ENCODE measurements around the gene ZNF32. TPM values are rescaled to one million over a fixed set of nuclear protein-coding genes. Genes with fewer than 3 reads are reported as not detected.
"Not testable (repeated sequence)": the region's sequence is repeated elsewhere in the genome, so short reads cannot be mapped to it uniquely, and the experiment has no call there.

The ZNF32 gene
- total and polyA plus RNA-seq, 5 experiments from 2014 or later, result 46.1 to 98.2 (median 79.1) TPM

DNA sequence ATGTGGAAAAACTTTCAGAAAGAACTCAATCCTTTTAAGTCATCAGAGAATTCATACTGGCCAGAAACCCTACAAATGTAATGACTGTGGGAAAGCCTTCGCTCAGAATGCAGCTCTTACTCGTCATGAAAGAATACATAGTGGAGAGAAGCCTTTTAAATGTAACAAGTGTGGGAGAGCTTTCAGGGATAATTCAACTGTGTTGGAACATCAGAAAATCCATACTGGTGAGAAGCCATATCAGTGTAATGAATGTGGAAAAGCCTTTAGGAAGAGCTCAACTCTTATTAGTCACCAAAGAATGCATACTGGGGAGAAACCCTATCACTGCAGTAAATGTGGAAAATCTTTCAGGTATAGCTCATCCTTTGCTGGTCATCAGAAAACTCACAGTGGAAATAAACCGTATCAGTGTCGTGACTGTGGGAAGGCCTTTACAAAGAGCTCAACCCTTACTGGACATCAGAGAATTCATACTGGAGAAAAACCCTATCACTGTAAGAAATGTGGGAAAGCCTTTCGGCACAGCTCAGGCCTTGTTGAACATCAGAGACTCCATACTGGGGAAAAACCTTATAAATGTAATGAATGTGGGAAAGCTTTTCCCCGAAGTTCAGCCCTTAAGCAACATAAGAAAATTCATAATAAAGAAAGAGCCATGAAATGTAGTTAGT is 31.8 kb downstream of the ZNF32 start:
- peaks cover 50 to 77% (median 54%) of the 10 kb centered on the region in 3 donors for H3K36me3 Mint-ChIP-seq
- POLR2A ChIA-PET, result no interaction called here
- H3K4me3 Mint-ChIP-seq, result no peak overlapping the region
- H3K4me1 Mint-ChIP-seq, result peaks cover 0 to 2% (median 0%) of the 10 kb centered on the region in 4 donors
- H3K27ac Mint-ChIP-seq, result peak overlapping the region in 1 of 10 donors; percentile 4
- ATAC-seq, result no peak
- H3K27me3 Mint-ChIP-seq, result no peaks in the 10 kb centered on the region
- H3K9me3 Mint-ChIP-seq, result peaks cover 16 to 92% (median 37%) of the 10 kb centered on the region in 9 donors
- DNase-seq, result no peak

DNA sequence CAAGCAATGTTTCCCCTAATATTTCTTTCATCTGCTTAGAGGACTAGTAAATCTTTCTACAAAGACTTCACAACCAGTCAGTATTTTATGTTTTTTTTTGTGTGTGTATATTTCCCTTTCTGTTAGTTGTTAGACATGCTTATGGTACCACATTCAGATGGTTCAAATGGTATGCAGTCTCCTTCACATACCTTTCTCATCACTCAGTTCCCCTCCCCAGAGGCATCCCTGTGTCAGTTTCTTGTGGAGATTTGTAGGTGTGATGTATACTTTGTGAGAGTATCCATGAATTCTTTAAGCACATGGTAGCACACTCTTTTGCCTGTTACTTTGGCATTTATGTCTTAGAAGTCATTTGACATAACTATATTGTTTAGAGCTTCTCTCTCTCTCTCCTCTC is 38.0 kb downstream of the ZNF32 start:
- DNase-seq, result no peak
- Mint-ChIP-seq H3K27ac (peak overlapping the region in 2 of 10 donors; percentile 3 to 62), H3K9me3 (peaks cover 0 to 34% (median 13%) of the 10 kb centered on the region in 9 donors), H3K36me3 (peaks cover 34 to 67% (median 66%) of the 10 kb centered on the region in 3 donors), H3K4me1 (peaks cover 17 to 36% (median 33%) of the 10 kb centered on the region in 4 donors), H3K4me3 (no peak overlapping the region), H3K27me3 (no peaks in the 10 kb centered on the region)
- no peak for ATAC-seq
- POLR2A ChIA-PET, result no interaction called here

DNA sequence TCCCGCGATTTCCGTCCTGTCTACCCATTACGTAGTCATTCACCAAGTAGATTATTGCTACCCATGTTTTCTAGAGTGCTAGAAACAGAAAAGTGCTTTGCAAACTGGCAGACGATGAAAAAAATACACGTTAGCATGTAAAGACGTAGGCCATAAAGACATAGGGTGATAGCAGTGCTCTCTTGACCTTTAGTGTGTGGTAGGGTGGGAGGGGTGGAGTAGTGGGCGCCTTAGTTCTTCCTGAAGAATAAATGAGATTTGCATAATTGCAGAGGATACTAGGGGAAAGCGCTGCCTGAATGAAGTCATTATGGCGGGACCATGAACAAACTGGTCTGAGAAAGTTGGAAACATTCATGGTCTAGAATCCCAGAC is 41.5 kb downstream of the ZNF32 start:
- H3K9me3 Mint-ChIP-seq, result peaks cover 0 to 7% (median 4%) of the 10 kb centered on the region in 9 donors
- DNase-seq, result no peak
- H3K27me3 Mint-ChIP-seq, result peaks cover 0 to under 1% (median 0%) of the 10 kb centered on the region in 5 donors
- H3K36me3 Mint-ChIP-seq, result peaks cover 14 to 34% (median 34%) of the 10 kb centered on the region in 3 donors
- no peak for ATAC-seq
- POLR2A ChIA-PET, result interaction anchor here (0.9 to 2.2 kb wide), 4 partner anchors 12 to 42 kb away, joined by 3 to 10 read pairs (median 6); partner anchors contain the start of genes ZNF239 and ZNF32
- H3K4me3 Mint-ChIP-seq, result peak overlapping the region; percentile 76 to 90 (median 85)
- peak overlapping the region; percentile 39 to 90 (median 84) for H3K27ac Mint-ChIP-seq
- peaks cover 17 to 38% (median 34%) of the 10 kb centered on the region in 4 donors for H3K4me1 Mint-ChIP-seq

DNA sequence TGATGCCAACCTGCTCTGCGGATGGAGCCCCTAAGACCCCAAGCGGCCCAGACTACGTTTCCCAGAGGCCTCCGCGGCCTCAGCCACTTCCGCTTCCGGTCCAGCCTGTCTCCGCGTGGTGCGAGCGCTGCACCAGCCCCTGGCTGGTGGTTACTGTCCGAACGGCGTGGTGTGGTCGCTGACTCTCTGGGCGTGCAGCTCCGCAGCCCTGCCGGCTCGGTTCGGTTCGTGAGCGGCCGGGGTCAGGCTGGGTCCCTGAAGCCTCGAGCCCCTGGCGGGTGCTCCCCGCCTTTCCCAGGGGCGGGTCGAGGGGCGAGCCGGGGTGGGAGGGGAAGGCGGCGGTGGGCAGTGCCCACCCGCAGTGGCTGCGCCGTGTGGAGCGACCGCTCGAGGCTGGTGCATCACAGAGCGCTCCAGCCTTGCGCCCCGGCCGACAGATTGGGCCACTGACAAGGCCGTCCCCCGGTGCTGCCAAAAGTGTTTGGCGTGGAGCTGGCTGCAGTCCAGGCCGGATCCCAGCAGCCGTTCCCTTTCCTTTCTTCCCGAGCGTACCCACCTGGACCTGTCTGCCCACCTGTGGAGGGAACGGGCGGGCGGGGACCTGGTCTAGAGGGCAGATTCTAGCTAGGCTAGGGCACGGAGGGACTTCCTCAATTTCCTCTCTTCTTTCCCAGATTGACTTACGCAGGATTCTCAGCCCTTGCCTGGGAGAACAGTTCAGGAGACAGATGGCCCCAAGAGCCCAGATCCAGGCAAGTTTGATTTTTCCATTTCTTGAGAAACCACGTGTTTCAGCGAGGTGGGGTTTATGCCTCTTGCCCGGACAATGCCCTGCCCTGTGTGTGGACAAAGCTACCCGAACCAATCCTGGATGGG is 42.1 kb downstream of the ZNF32 start, which contains the start of gene ZNF485:
Gene ZNF485, plus strand, starts transcription at position 116 of the 876 bp plus-strand sequence. Its CDS starts 613 bp downstream, at position 729.
- ATAC-seq (peak; percentile 91 to 96), DNase-seq (peak; percentile 41 to 80 (median 58))
- H3K4me3 Mint-ChIP-seq, result peak within 1 kb of the TSS; percentile 76 to 90 (median 85)
- POLR2A ChIA-PET, result interaction anchor here (0.9 to 2.2 kb wide), 5 partner anchors 11 to 43 kb away, joined by 3 to 10 read pairs (median 4); partner anchors contain the start of genes ZNF239 and ZNF32
- peak within 1 kb of the TSS; percentile 39 to 94 (median 86) for H3K27ac Mint-ChIP-seq
- peaks cover 0 to 2% (median 0%) of the 10 kb centered on the region in 9 donors for H3K9me3 Mint-ChIP-seq
- peaks cover 17 to 38% (median 34%) of the 10 kb centered on the region in 4 donors for H3K4me1 Mint-ChIP-seq
- peaks cover 0 to 4% (median 0%) of the 10 kb centered on the region in 5 donors for H3K27me3 Mint-ChIP-seq
- peaks cover 10 to 28% (median 28%) of the 10 kb centered on the region in 3 donors for H3K36me3 Mint-ChIP-seq

DNA sequence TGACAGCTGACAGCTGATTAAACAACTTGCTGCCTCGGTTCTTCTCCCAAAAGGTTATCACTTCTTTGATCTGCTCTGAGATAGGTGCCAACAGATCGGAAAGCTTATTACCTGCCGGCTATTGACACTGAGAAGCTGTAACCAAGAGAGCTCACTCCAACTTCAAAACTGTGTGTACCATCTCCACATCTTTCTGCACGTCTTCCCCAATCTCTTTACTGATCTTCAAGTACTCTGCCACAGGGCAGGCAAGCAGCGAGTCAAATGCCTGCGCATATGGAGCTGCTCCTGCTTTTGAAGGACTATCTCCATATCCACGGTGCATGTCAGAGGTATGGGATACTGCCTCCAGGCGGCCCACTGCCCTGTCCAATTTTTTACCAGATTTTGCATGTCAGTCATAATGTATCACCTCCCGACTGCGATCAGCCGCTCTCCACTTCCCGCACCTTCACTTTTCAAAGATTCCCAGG is 42.8 kb downstream of the ZNF32 start:
- Mint-ChIP-seq H3K27ac (peak overlapping the region; percentile 37 to 94 (median 80)), H3K4me3 (peak overlapping the region; percentile 76 to 90 (median 85)), H3K36me3 (peaks cover 10 to 23% (median 22%) of the 10 kb centered on the region in 3 donors), H3K9me3 (peaks cover 0 to 5% (median 0%) of the 10 kb centered on the region in 9 donors), H3K27me3 (peaks cover 0 to 4% (median 0%) of the 10 kb centered on the region in 5 donors), H3K4me1 (peaks cover 17 to 38% (median 34%) of the 10 kb centered on the region in 4 donors)
- POLR2A ChIA-PET, result interaction anchor here (1.0 to 2.2 kb wide), 4 partner anchors 12 to 43 kb away, joined by 3 to 10 read pairs (median 4); partner anchors contain the start of gene ZNF32
- ATAC-seq (no peak), DNase-seq (peak in 1 of 10 donors; percentile 8)

DNA sequence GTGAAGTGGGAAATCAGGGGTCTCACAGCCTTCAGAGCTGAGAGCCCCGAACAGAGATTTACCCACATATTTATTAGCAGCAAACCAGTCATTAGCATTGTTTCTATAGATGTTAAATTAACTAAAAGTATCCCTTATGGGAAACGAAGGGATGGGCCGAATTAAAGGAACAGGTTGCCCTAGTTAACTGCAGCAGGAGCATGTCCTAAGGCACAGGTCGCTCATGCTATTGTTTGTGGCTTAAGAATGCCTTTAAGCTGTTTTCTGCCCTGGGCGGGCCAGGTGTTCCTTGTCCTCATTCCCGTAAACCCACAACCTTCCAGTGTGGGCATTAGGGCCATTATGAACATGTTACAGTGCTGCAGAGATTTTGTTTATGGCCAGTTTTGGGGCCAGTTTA is 47.1 kb downstream of the ZNF32 start:
- H3K4me3 Mint-ChIP-seq, H3K27me3 Mint-ChIP-seq, POLR2A ChIA-PET, DNase-seq, H3K36me3 Mint-ChIP-seq, ATAC-seq, H3K27ac Mint-ChIP-seq, H3K9me3 Mint-ChIP-seq: not testable (repeated sequence)
- H3K4me1 Mint-ChIP-seq, result peaks cover 5 to 17% (median 12%) of the 10 kb centered on the region in 4 donors

DNA sequence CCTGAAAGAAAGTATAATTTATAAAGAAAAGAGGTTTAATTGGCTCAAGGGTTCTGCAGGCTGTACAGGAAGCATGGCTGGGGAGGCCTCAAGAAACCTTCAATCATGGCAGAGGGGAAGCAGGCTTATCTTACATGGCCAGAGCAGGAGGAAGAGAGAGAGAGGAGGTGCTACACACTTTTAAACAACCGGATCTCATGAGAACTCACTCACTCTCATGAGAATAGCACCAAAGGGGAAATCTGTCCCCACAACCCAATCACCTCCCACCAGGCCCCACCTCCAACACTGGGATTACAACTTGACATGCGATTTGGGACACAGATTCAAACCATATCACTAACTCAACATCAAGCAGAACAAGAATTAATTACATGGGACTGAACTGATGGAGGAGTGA is 49.3 kb downstream of the ZNF32 start:
- peaks cover 12 to 34% (median 26%) of the 10 kb centered on the region in 4 donors for H3K4me1 Mint-ChIP-seq
- H3K27me3 Mint-ChIP-seq, result peaks cover 0 to 4% (median 0%) of the 10 kb centered on the region in 5 donors
- no peaks in the 10 kb centered on the region for H3K36me3 Mint-ChIP-seq
- H3K27ac Mint-ChIP-seq, result peak overlapping the region in 1 of 10 donors; percentile 42
- no peak for ATAC-seq
- peaks cover 0 to 6% (median 0%) of the 10 kb centered on the region in 9 donors for H3K9me3 Mint-ChIP-seq
- POLR2A ChIA-PET, result interaction anchor here (0.6 kb wide), 1 partner anchor 48 kb away, joined by 4 read pairs; no protein-coding TSS in a partner anchor
- no peak overlapping the region for H3K4me3 Mint-ChIP-seq
- DNase-seq, result no peak

DNA sequence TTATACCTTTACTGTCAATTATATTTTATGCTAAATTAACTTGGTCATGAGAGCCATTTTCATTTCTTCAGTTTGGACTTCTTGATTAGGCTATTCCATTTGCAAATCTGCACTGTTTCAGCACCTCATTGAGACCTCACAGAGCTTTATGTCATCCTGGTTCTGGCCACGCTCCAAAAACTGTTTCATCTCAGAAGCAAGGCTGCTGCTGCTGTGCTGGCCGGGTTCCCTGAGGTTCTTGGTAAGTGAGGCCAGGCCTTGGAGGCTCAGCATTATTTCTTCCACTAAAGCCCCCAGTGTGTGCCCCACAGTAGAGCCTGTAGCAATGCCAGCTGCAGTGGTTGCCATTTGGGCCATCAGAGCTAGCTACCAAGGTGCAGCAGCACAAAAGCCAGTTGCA is 50.2 kb downstream of the ZNF32 start:
- H3K4me3 Mint-ChIP-seq, result no peak overlapping the region
- no peak overlapping the region for H3K27ac Mint-ChIP-seq
- H3K36me3 Mint-ChIP-seq, result no peaks in the 10 kb centered on the region
- ATAC-seq, result no peak
- peaks cover 0 to 4% (median 0%) of the 10 kb centered on the region in 5 donors for H3K27me3 Mint-ChIP-seq
- no peak for DNase-seq
- POLR2A ChIA-PET, result no interaction called here
- H3K4me1 Mint-ChIP-seq, result peaks cover 14 to 38% (median 29%) of the 10 kb centered on the region in 4 donors
- peaks cover 0 to 6% (median 1%) of the 10 kb centered on the region in 9 donors for H3K9me3 Mint-ChIP-seq

DNA sequence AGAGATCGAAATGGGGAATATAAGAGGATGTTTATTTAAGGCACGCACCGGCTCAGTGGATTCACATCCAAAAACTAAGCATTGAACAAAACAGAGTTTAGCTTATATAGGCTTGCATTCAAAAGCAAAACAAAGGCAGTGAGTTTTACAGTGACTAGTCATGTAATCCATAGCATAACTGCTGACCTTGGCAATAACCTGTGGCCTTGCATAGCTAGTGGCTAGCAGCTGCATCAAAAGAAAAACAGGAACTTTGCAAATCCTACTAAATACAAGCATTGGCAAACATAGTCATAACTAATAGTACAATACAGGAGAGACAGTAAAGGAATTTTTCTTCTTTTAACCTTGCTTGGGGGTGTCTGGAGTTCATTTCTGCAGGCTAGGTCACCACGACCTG is 52.1 kb downstream of the ZNF32 start:
- no peaks in the 10 kb centered on the region for H3K27me3 Mint-ChIP-seq
- DNase-seq, result no peak
- H3K4me3 Mint-ChIP-seq, result peak overlapping the region in 1 of 10 donors; percentile 81
- POLR2A ChIA-PET, result no interaction called here
- peak overlapping the region in 5 of 10 donors; percentile 22 to 95 (median 64) for H3K27ac Mint-ChIP-seq
- ATAC-seq, result no peak
- peaks cover 0 to 3% (median 0%) of the 10 kb centered on the region in 3 donors for H3K36me3 Mint-ChIP-seq
- peaks cover 14 to 38% (median 29%) of the 10 kb centered on the region in 4 donors for H3K4me1 Mint-ChIP-seq
- peaks cover 0 to 13% (median 5%) of the 10 kb centered on the region in 9 donors for H3K9me3 Mint-ChIP-seq

DNA sequence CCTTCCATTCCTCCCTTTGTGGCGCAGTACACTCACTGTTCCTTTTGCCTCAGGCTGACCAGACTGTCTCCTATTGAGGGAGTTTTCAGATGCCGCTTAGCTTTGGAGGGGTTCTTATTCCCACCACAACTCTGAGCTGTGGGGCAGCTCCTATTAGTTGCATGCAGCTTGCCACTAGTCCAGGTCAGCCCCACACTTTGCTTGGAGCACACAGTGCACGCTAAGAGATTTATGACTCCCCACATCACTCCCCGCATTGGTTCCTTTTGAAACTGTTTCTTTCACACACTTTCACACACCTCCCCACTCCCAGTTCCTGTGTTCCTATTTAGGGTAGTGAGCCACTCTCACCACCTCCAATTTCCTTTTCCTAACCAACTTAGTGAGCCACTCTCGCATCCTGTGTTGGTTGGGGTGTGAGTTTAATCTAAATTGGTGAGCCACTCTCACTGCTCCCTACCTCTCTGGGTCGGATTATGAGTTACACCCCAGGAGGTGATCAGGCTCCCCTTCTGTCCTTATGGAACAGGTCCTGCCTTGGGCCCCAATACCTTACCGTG is 52.9 kb downstream of the ZNF32 start:
- peaks cover 0 to 12% (median 5%) of the 10 kb centered on the region in 9 donors for H3K9me3 Mint-ChIP-seq
- H3K4me3 Mint-ChIP-seq, result peak overlapping the region; percentile 65 to 86 (median 75)
- peaks cover 14 to 38% (median 29%) of the 10 kb centered on the region in 4 donors for H3K4me1 Mint-ChIP-seq
- no peaks in the 10 kb centered on the region for H3K27me3 Mint-ChIP-seq
- POLR2A ChIA-PET, result interaction anchor here (1.0 kb wide), 1 partner anchor 11 kb away, joined by 3 read pairs; no protein-coding TSS in a partner anchor
- peak in 1 of 2 donors; percentile 45 for ATAC-seq
- DNase-seq, result peak in 1 of 10 donors; percentile 22
- H3K36me3 Mint-ChIP-seq, result peaks cover 0 to 4% (median 3%) of the 10 kb centered on the region in 3 donors
- peak overlapping the region in 9 of 10 donors; percentile 23 to 95 (median 78) for H3K27ac Mint-ChIP-seq

DNA sequence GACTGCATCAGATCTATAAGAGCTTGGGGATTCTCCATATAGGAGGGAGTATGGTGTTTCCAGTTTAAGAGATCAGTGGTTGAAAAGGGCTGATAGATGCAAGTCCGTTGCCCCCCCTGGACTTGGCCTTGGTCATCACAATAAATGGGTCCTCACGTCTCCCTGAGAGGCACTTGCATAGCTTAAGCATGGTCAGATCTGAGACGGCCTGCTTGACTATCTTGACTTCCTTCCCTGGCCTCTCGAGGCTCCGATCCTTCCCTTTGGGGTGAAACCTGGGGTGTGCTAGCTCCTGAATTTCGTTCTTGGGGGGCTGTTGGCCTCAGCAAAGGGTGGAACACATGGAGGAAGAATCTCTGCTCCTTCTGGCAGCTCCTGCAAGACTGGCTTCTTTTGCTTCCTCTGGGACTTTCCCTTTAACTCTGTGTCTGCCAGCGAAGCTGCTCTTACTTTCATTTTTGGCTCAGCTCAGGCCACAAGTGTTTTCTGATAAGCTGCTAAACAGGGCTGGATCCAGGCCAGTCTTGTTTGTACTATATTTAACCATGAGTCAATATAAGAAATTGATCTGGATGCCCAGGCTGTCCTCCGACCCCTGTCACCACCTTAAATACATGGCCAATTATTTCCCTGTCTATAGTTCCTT is 53.6 kb downstream of the ZNF32 start:
- H3K27me3 Mint-ChIP-seq, result no peaks in the 10 kb centered on the region
- H3K4me1 Mint-ChIP-seq, result peaks cover 14 to 38% (median 29%) of the 10 kb centered on the region in 4 donors
- POLR2A ChIA-PET, result interaction anchor here (1.0 to 1.8 kb wide), 3 partner anchors 11 to 22 kb away, joined by 3 to 4 read pairs (median 3); partner anchors contain the start of gene ZNF485
- DNase-seq, result peak in 2 of 10 donors; percentile 20 to 37
- H3K4me3 Mint-ChIP-seq, result peak overlapping the region; percentile 65 to 91 (median 78)
- peaks cover 0 to 14% (median 7%) of the 10 kb centered on the region in 9 donors for H3K9me3 Mint-ChIP-seq
- H3K27ac Mint-ChIP-seq, result peak overlapping the region; percentile 23 to 95 (median 80)
- ATAC-seq, result peak; percentile 63 to 72
- peaks cover 0 to 4% (median 3%) of the 10 kb centered on the region in 3 donors for H3K36me3 Mint-ChIP-seq
